ENCODE data around the gene ZNF883. TPM values are rescaled to one million over a fixed set of nuclear protein-coding genes. Genes with fewer than 3 reads are reported as not detected.

The ZNF883 gene
- total and polyA plus RNA-seq, 2 of the 8 experiments (the other 6 are each of a cell fraction or from before 2014, with no cell fraction given), result 6.1 to 20.2 TPM

DNA sequence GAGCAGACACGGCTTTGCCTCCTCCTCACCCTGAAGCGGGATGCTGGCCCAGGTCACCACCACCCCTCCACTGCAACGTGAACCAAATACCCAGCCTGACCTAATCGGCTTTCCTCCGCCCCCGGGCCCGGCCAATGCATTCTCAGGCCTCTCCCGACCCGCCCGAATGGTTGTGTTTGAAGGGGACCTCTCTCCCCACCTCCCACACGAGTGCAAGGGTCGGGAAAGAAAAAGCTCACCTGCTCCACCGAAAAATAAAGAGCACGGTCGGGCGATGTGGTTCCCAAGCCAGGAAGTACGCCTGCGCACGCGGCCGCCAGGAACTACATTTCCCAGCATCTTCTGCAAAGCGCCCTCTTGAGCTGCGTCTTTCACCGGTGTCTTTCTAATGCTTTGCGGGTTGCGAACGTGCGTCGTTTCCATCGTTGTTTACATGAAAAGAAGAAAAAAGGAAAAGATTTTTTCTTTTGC, at the start of gene ZNF883 (continued):
- TF ChIP-seq CHD7 (IDR thresholded peaks at IDR 0.05; ENCODE audit: insufficient replicate concordance, low read length), result no peak
- TF ChIP-seq NANOG (IDR thresholded peaks at IDR 0.05; ENCODE audit: insufficient read depth, low read depth, low read length, poor library complexity, severe bottlenecking), result no peak
- peak; percentile 68; the same call in 1 of the 2 replicates for TF ChIP-seq TAF1 (IDR thresholded peaks at IDR 0.05; ENCODE audit: low read depth, low read length)
- no peak for TF ChIP-seq RFX5 (IDR thresholded peaks at IDR 0.05; ENCODE audit: borderline replicate concordance, low read depth, low read length)
- TF ChIP-seq BCL11A (IDR thresholded peaks at IDR 0.05; ENCODE audit: low read depth in 2 of 2, low read length in 2 of 2), result no peak
- TF ChIP-seq NRF1 (IDR thresholded peaks at IDR 0.05; ENCODE audit: low read depth, low read length), result peak; percentile 61
- TF ChIP-seq RBBP5 (IDR thresholded peaks at IDR 0.05; ENCODE audit: borderline replicate concordance, low read depth, low read length), result 0 out of 2 replicates have a peak, but pooled peaks have one; percentile 37
- peak; percentile 77 for TF ChIP-seq MAX (IDR thresholded peaks at IDR 0.05)
- no peak for TF ChIP-seq TBP (IDR thresholded peaks at IDR 0.05; ENCODE audit: low read depth, low read length)
- no peak for TF ChIP-seq SP2 (IDR thresholded peaks at IDR 0.05; ENCODE audit: low read length)
- TF ChIP-seq BACH1 (IDR thresholded peaks at IDR 0.05; ENCODE audit: low read length), result no peak
- peak; percentile 67 for TF ChIP-seq SIX5 (IDR thresholded peaks at IDR 0.05; ENCODE audit: low read depth, low read length)
